Glutamatergic neuron (in vitro differentiated cells): ENCODE data around the gene ZNF335. TPM values are rescaled to one million over a fixed set of nuclear protein-coding genes. Genes with fewer than 3 reads are reported as not detected.
"Not testable (repeated sequence)": the region's sequence is repeated elsewhere in the genome, so short reads cannot be mapped to it uniquely, and the experiment has no call there.

Source experiments
- DNase-seq: peaks from one replicate; pipeline ENCODE4 v3.0.0; 2022
- H3K27ac Mint-ChIP-seq: one replicate; pipeline ENCODE4 v1.8.0; 2020; ENCODE audit warnings: mild to moderate bottlenecking, mixed read lengths, inconsistent platforms; ENCODE audit not compliant: unreplicated experiment
- H3K27me3 Mint-ChIP-seq: one replicate; pipeline ENCODE4 v1.8.0; 2020; ENCODE audit warnings: mild to moderate bottlenecking, moderate library complexity, mixed read lengths, inconsistent platforms; ENCODE audit not compliant: unreplicated experiment
- H3K36me3 Mint-ChIP-seq: one replicate; pipeline ENCODE4 v1.8.0; 2020; ENCODE audit warnings: mild to moderate bottlenecking, mixed read lengths, inconsistent platforms; ENCODE audit not compliant: unreplicated experiment
- H3K4me1 Mint-ChIP-seq: one replicate; pipeline ENCODE4 v1.8.0; 2020; ENCODE audit warnings: mild to moderate bottlenecking, low read depth, mixed read lengths, inconsistent platforms; ENCODE audit not compliant: unreplicated experiment
- H3K4me3 Mint-ChIP-seq: one replicate; pipeline ENCODE4 v1.8.0; 2020; ENCODE audit warnings: mild to moderate bottlenecking, mixed read lengths, inconsistent platforms; ENCODE audit not compliant: unreplicated experiment
- H3K9me3 Mint-ChIP-seq: one replicate; pipeline ENCODE4 v1.8.0; 2020; ENCODE audit warnings: mild to moderate bottlenecking, moderate library complexity, mixed read lengths, inconsistent platforms; ENCODE audit not compliant: unreplicated experiment
- total RNA-seq: library from RNA; stranded (reverse); fragmentation: NEBNext Ultra II Directional; extraction: Animal tissue kit (Norgen Biotek cat#: 25700); gene quantifications from one replicate; pipeline ENCODE4 v1.2.1, GENCODE V29; 2021; ENCODE audit not compliant: unreplicated experiment
- TF ChIP-seq, protein P1 (sequence below): fragments of 200-600 bp; sonication (generic); IDR thresholded peaks from one replicate; pipeline ENCODE4 v1.5.0; 2021; ENCODE audit not compliant: partially characterized antibody, unreplicated experiment

ZNF335 gene
- total RNA-seq, 1 donor from 2014 or later, result 23.1 TPM

DNA sequence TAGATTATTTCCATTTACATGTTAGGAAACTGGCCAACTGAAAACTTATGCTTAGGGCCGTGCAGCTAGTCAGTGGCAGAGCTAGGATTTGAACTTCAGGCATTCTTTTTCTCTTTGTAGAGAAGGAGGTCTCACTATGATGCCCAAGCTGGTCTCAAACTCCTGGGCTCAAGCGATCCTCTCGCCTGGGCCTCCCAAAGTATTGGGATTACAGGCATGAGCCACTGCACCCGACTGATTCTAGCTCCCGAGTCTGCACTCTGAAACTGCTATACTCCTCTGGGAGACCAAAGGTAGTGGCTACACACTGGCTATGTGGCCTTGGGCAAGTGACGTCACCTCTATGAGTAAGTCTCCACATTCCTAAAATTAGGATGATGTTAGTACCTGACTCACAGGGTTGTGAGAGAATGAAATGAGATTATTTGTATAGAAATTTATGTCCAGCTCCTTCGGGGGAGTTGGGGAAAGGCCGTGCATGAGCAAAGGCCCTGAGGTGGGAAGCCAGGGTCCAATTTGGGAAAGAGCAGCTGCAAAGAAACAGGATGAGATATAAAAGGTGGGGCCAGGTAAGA lies 66.4 kb downstream of the ZNF335 start:
- peaks cover 3% of the 10 kb centered on the region for H3K9me3 Mint-ChIP-seq
- H3K27ac Mint-ChIP-seq, result no peak overlapping the region
- H3K4me3 Mint-ChIP-seq, result no peak overlapping the region
- no peak for DNase-seq
- peaks cover under 1% of the 10 kb centered on the region for H3K27me3 Mint-ChIP-seq
- H3K4me1 Mint-ChIP-seq, result peaks cover 1% of the 10 kb centered on the region
- H3K36me3 Mint-ChIP-seq, result no peaks in the 10 kb centered on the region
- TF ChIP-seq, protein P1, sequence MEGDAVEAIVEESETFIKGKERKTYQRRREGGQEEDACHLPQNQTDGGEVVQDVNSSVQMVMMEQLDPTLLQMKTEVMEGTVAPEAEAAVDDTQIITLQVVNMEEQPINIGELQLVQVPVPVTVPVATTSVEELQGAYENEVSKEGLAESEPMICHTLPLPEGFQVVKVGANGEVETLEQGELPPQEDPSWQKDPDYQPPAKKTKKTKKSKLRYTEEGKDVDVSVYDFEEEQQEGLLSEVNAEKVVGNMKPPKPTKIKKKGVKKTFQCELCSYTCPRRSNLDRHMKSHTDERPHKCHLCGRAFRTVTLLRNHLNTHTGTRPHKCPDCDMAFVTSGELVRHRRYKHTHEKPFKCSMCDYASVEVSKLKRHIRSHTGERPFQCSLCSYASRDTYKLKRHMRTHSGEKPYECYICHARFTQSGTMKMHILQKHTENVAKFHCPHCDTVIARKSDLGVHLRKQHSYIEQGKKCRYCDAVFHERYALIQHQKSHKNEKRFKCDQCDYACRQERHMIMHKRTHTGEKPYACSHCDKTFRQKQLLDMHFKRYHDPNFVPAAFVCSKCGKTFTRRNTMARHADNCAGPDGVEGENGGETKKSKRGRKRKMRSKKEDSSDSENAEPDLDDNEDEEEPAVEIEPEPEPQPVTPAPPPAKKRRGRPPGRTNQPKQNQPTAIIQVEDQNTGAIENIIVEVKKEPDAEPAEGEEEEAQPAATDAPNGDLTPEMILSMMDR, result no peak

DNA sequence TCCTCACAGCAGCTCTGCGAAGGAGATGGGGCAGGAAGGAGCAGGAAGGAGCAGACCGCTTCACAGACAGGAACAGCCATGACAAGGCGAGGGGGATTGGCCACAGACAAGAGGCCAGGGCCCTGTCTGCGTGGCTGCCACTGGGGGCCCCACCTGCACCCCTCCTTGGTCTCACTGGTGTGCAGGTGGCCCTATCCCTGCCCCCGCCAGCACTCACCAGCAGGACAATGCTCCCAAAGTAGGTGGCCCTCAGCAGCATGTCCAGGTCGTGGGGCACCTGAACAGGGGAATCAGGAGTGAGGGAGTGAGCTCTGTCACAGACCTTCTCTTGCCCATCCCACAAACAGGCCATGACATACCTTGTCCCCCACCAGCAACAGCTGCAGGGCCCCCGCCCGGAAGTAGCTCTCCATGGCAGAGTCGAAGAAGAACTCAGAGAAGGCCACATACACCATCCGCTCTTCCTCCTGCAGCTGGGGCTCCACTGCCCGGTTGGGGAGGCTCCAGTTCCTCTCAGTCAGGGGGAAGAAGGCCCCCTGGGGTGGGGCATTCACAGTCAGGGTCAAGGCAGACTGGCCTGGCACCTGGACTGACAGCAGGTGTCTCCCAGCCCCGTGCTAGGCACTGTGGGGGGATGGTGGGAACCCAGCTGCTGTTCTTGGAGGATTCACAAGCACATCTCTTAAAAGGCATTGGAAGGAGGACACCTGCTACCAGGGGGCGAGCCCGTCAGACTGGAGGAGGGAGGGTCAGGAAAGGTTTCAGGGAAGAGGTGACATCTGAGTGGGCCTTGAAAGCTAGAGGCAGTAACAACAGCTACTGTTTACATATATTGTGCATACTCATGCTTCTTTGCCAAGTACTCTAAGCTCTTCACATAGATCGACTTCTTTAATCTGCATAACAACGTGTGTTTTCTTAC lies 67.2 kb downstream of the ZNF335 start:
- Mint-ChIP-seq H3K27me3 (no peaks in the 10 kb centered on the region), H3K36me3 (no peaks in the 10 kb centered on the region)

DNA sequence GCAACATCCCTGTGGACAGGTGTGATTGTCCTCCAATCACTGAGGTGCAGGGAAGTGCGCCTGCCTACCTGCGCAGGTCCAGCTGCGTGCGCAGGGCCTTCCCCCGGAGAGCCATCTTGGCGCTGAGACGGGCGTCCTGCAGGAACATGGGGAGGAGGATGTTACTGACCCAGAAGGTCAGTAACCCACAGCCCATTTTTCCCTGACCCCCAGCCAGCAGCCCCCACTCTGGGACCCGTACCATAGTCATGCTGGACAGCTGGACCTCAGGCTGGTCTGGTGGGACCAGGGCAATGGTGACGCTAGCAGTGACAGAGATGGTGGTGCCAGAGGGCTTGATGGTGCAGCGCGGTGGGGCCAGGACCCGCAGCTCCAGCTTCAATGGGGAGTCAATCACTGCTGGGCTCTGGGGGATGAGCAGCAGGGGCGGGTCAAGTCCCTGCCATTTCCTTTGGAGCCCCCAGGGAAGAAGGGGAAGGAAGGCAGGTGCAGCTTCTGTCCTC lies 69.8 kb downstream of the ZNF335 start:
- Mint-ChIP-seq H3K27ac (no peak overlapping the region), H3K9me3 (peaks cover 2% of the 10 kb centered on the region)
- TF ChIP-seq, protein P1, result no peak

More for the DNA sequence above, 67.2 kb downstream of the ZNF335 start:
- TF ChIP-seq, protein P1, result no peak
- Mint-ChIP-seq H3K4me1 (no peaks in the 10 kb centered on the region), H3K9me3 (peaks cover 3% of the 10 kb centered on the region), H3K4me3 (no peak overlapping the region), H3K27ac (no peak overlapping the region)
- DNase-seq, result no peak

DNA sequence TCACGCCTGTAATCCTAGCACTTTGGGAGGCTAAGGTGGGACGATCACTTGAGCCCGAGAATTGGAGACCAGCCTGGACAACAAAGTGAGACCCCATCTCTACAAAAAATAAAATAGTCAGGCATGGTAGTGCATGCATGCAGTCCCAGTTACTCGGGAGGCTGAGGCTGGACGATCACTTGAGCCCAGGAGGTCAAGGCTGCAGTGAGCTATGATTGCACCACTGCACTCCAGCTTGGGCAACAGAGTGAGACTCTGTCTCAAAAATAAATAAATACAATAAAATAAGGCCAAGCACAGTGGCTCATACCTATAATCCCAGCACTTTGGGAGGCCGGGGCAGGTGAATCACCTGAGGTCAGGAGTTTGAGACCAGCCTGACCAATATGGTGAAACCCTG lies 70.7 kb downstream of the ZNF335 start:
- not testable (repeated sequence) for H3K4me1 Mint-ChIP-seq, H3K36me3 Mint-ChIP-seq, H3K27ac Mint-ChIP-seq, H3K9me3 Mint-ChIP-seq, H3K27me3 Mint-ChIP-seq, DNase-seq, H3K4me3 Mint-ChIP-seq

More for the DNA sequence above, 69.8 kb downstream of the ZNF335 start:
- no peaks in the 10 kb centered on the region for H3K36me3 Mint-ChIP-seq
- no peak overlapping the region for H3K4me3 Mint-ChIP-seq
- no peak for DNase-seq
- H3K4me1 Mint-ChIP-seq, result peaks cover 5% of the 10 kb centered on the region
- H3K27me3 Mint-ChIP-seq, result peaks cover 8% of the 10 kb centered on the region

DNA sequence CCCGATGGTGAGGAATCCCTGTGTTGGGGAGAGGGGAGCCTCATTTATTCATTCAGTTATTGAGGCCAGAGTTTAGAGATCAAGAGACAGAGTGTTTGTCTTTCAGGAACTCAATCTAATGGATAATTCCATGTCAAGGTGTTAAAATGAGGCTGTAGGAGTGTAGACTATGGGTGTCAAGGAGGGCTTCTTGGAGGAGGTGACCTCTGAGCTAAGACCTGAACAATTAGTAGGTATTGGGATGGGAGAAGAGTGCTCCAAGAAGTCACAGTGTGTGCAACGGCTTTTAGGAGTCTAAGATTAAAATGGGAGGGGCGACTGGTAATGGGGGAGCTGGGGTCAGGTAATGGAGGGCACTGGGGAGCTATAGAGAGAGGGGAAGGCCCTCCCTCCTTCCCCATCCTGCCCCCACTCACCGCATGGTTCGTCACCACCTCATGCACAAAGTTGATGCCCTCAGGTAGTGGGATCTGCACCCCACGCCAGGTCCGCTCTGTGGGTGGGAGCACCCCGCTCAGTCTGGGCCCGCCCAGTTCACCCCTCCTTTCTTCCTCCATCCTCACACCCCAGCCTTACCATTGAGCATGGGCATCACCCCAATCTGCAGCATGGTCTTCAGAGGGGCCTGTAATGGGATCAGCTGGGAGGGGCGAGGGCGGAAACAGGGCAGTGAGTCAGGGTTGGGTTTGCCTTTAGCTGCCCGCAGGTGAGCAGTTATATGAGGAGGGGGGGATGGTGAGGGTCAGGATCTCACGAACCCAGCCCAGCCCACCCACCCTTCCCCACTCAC lies 72.8 kb downstream of the ZNF335 start:
- Mint-ChIP-seq H3K27ac (no peak overlapping the region), H3K4me3 (no peak overlapping the region), H3K9me3 (no peaks in the 10 kb centered on the region)

More for the DNA sequence above, 72.8 kb downstream of the ZNF335 start:
- Mint-ChIP-seq H3K36me3 (no peaks in the 10 kb centered on the region), H3K27me3 (peaks cover 8% of the 10 kb centered on the region), H3K4me1 (peaks cover 5% of the 10 kb centered on the region)
- no peak for DNase-seq
- TF ChIP-seq, protein P1, result no peak

Other genes with a start within 250 kb of the ZNF335 start
- gene SPINT4, start 249.9 kb downstream of the ZNF335 start, total RNA-seq, result not detected
- gene WFDC3, start 180.3 kb downstream of the ZNF335 start, total RNA-seq, result not detected
- 27.0 TPM for gene DNTTIP1, start 180.2 kb downstream of the ZNF335 start, total RNA-seq
- 33.0 TPM for gene UBE2C, start 159.6 kb downstream of the ZNF335 start, total RNA-seq
- 0.64 TPM for gene TNNC2, start 144.9 kb downstream of the ZNF335 start, total RNA-seq
- 10.2 TPM for gene SNX21, start 138.4 kb downstream of the ZNF335 start, total RNA-seq
- 33.8 TPM for gene ACOT8, start 114.8 kb downstream of the ZNF335 start, total RNA-seq
- gene ZSWIM3, start 114.6 kb downstream of the ZNF335 start, total RNA-seq, result 7.9 TPM
- gene ZSWIM1, start 91.0 kb downstream of the ZNF335 start, total RNA-seq, result 10.2 TPM
- 1.2 TPM for gene SPATA25, start 84.6 kb downstream of the ZNF335 start, total RNA-seq
- gene NEURL2, start 81.0 kb downstream of the ZNF335 start, total RNA-seq, result 3.5 TPM
- gene CTSA, start 80.9 kb downstream of the ZNF335 start, total RNA-seq, result 63.7 TPM
- 29.7 TPM for gene PLTP, start 60.0 kb downstream of the ZNF335 start, total RNA-seq
- 37.6 TPM for gene PCIF1, start 37.5 kb downstream of the ZNF335 start, total RNA-seq
- gene MMP9, start 36.7 kb upstream of the ZNF335 start, total RNA-seq, result 0.17 TPM
- gene SLC12A5, start 57.0 kb upstream of the ZNF335 start, total RNA-seq, result 10.4 TPM
- 42.9 TPM for gene NCOA5, start 117.8 kb upstream of the ZNF335 start, total RNA-seq
- 1.2 TPM for gene CD40, start 146.1 kb upstream of the ZNF335 start, total RNA-seq